NCI-H2227 treated with DMSO at 0.1 percent for 48 hours (cell line): ENCODE data around the gene HPGD.

Experiments used
- DNase-seq: peaks from one replicate; lab custom pipeline; 2025; lab: John Stamatoyannopoulos, UW

HPGD gene

GRCh38 chr4:174522183-174523024 lies at the start of gene HPGD:
TSS of gene HPGD (minus strand) at chr4:174522488. CDS start at chr4:174522451, 37 bp downstream.
- DNase-seq, result no peak

- no peak for DNase-seq
Measured at GRCh38 chr4:174564529-174564928, 42.2 kb upstream of the HPGD start.

- no peak for DNase-seq
Measured at GRCh38 chr4:174563399-174563798, 41.1 kb upstream of the HPGD start.

GRCh38 chr4:174561560-174561959 lies 39.3 kb upstream of the HPGD start:
- no peak for DNase-seq

- DNase-seq, result no peak
Measured at GRCh38 chr4:174559894-174560293, 37.6 kb upstream of the HPGD start.

GRCh38 chr4:174555789-174556630 lies 33.7 kb upstream of the HPGD start:
- DNase-seq, result no peak

GRCh38 chr4:174554231-174554728 lies 32.0 kb upstream of the HPGD start:
- DNase-seq, result no peak

GRCh38 chr4:174553828-174554227 lies 31.5 kb upstream of the HPGD start:
- DNase-seq, result no peak

- DNase-seq, result no peak
Measured at GRCh38 chr4:174553031-174553430, 30.7 kb upstream of the HPGD start.

GRCh38 chr4:174550541-174550940 lies 28.3 kb upstream of the HPGD start:
- no peak for DNase-seq

- DNase-seq, result no peak
Measured at GRCh38 chr4:174549721-174550120, 27.4 kb upstream of the HPGD start.

- DNase-seq, result no peak
Measured at GRCh38 chr4:174545268-174545667, 23.0 kb upstream of the HPGD start.

GRCh38 chr4:174544496-174544895 lies 22.2 kb upstream of the HPGD start:
- no peak for DNase-seq

- no peak for DNase-seq
Measured at GRCh38 chr4:174540175-174540574, 17.9 kb upstream of the HPGD start.

GRCh38 chr4:174539571-174539970 lies 17.3 kb upstream of the HPGD start:
- no peak for DNase-seq

GRCh38 chr4:174538876-174539250 lies 16.6 kb upstream of the HPGD start:
- DNase-seq, result no peak

GRCh38 chr4:174538123-174538875 lies 16.0 kb upstream of the HPGD start:
- DNase-seq, result no peak

GRCh38 chr4:174537634-174538033 lies 15.3 kb upstream of the HPGD start:
- DNase-seq, result no peak

- DNase-seq, result no peak
Measured at GRCh38 chr4:174534461-174534860, 12.2 kb upstream of the HPGD start.

GRCh38 chr4:174532445-174532844 lies 10.2 kb upstream of the HPGD start:
- no peak for DNase-seq

GRCh38 chr4:174531486-174531885 lies 9.2 kb upstream of the HPGD start:
- no peak for DNase-seq

GRCh38 chr4:174528226-174528625 lies 5.9 kb upstream of the HPGD start:
- DNase-seq, result no peak
